Measurements from ENCODE around the gene PATZ1. TPM values are rescaled to one million over a fixed set of nuclear protein-coding genes. Genes with fewer than 3 reads are reported as not detected.

Gene PATZ1
- total RNA-seq, 1 experiment from 2014 or later: 60.5 TPM

- TF ChIP-seq ZNF138 (CRISPR knock-in tag; conservative IDR thresholded peaks at IDR 0.05): no peak
- no peak for TF ChIP-seq TCF7 (CRISPR knock-in tag; IDR thresholded peaks at IDR 0.05; ENCODE audit: low read depth)
- no peak for TF ChIP-seq ESRRA (CRISPR knock-in tag; IDR thresholded peaks at IDR 0.05; ENCODE audit: borderline replicate concordance)
- TF ChIP-seq, protein P1, sequence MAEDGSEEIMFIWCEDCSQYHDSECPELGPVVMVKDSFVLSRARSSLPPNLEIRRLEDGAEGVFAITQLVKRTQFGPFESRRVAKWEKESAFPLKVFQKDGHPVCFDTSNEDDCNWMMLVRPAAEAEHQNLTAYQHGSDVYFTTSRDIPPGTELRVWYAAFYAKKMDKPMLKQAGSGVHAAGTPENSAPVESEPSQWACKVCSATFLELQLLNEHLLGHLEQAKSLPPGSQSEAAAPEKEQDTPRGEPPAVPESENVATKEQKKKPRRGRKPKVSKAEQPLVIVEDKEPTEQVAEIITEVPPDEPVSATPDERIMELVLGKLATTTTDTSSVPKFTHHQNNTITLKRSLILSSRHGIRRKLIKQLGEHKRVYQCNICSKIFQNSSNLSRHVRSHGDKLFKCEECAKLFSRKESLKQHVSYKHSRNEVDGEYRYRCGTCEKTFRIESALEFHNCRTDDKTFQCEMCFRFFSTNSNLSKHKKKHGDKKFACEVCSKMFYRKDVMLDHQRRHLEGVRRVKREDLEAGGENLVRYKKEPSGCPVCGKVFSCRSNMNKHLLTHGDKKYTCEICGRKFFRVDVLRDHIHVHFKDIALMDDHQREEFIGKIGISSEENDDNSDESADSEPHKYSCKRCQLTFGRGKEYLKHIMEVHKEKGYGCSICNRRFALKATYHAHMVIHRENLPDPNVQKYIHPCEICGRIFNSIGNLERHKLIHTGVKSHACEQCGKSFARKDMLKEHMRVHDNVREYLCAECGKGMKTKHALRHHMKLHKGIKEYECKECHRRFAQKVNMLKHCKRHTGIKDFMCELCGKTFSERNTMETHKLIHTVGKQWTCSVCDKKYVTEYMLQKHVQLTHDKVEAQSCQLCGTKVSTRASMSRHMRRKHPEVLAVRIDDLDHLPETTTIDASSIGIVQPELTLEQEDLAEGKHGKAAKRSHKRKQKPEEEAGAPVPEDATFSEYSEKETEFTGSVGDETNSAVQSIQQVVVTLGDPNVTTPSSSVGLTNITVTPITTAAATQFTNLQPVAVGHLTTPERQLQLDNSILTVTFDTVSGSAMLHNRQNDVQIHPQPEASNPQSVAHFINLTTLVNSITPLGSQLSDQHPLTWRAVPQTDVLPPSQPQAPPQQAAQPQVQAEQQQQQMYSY (CRISPR knock-in tag; IDR thresholded peaks at IDR 0.05): no peak
- no peak for TF ChIP-seq CDX4 (CRISPR knock-in tag; IDR thresholded peaks at IDR 0.05; ENCODE audit: borderline replicate concordance)
- TF ChIP-seq FOXK1 (CRISPR knock-in tag; IDR thresholded peaks at IDR 0.05): no peak
- TF ChIP-seq ZNF416 (CRISPR knock-in tag; IDR thresholded peaks at IDR 0.05): no peak
- TF ChIP-seq GABPB1 (CRISPR knock-in tag; IDR thresholded peaks at IDR 0.05): no peak
- TF ChIP-seq, protein P2, sequence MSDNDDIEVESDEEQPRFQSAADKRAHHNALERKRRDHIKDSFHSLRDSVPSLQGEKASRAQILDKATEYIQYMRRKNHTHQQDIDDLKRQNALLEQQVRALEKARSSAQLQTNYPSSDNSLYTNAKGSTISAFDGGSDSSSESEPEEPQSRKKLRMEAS (CRISPR knock-in tag; IDR thresholded peaks at IDR 0.05): no peak
- no peak for TF ChIP-seq NR2C2 (CRISPR knock-in tag; IDR thresholded peaks at IDR 0.05)
- TF ChIP-seq, protein P3, sequence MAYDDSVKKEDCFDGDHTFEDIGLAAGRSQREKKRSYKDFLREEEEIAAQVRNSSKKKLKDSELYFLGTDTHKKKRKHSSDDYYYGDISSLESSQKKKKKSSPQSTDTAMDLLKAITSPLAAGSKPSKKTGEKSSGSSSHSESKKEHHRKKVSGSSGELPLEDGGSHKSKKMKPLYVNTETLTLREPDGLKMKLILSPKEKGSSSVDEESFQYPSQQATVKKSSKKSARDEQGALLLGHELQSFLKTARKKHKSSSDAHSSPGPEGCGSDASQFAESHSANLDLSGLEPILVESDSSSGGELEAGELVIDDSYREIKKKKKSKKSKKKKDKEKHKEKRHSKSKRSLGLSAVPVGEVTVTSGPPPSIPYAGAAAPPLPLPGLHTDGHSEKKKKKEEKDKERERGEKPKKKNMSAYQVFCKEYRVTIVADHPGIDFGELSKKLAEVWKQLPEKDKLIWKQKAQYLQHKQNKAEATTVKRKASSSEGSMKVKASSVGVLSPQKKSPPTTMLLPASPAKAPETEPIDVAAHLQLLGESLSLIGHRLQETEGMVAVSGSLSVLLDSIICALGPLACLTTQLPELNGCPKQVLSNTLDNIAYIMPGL (CRISPR knock-in tag; IDR thresholded peaks at IDR 0.05): no peak
- no peak for TF ChIP-seq ZNF232 (CRISPR knock-in tag; IDR thresholded peaks at IDR 0.05)
- no peak for TF ChIP-seq SOX15 (CRISPR knock-in tag; IDR thresholded peaks at IDR 0.05)
- TF ChIP-seq, protein P4, sequence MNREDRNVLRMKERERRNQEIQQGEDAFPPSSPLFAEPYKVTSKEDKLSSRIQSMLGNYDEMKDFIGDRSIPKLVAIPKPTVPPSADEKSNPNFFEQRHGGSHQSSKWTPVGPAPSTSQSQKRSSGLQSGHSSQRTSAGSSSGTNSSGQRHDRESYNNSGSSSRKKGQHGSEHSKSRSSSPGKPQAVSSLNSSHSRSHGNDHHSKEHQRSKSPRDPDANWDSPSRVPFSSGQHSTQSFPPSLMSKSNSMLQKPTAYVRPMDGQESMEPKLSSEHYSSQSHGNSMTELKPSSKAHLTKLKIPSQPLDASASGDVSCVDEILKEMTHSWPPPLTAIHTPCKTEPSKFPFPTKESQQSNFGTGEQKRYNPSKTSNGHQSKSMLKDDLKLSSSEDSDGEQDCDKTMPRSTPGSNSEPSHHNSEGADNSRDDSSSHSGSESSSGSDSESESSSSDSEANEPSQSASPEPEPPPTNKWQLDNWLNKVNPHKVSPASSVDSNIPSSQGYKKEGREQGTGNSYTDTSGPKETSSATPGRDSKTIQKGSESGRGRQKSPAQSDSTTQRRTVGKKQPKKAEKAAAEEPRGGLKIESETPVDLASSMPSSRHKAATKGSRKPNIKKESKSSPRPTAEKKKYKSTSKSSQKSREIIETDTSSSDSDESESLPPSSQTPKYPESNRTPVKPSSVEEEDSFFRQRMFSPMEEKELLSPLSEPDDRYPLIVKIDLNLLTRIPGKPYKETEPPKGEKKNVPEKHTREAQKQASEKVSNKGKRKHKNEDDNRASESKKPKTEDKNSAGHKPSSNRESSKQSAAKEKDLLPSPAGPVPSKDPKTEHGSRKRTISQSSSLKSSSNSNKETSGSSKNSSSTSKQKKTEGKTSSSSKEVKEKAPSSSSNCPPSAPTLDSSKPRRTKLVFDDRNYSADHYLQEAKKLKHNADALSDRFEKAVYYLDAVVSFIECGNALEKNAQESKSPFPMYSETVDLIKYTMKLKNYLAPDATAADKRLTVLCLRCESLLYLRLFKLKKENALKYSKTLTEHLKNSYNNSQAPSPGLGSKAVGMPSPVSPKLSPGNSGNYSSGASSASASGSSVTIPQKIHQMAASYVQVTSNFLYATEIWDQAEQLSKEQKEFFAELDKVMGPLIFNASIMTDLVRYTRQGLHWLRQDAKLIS (CRISPR knock-in tag; IDR thresholded peaks at IDR 0.05; ENCODE audit: borderline replicate concordance): no peak
- TF ChIP-seq, protein P5, sequence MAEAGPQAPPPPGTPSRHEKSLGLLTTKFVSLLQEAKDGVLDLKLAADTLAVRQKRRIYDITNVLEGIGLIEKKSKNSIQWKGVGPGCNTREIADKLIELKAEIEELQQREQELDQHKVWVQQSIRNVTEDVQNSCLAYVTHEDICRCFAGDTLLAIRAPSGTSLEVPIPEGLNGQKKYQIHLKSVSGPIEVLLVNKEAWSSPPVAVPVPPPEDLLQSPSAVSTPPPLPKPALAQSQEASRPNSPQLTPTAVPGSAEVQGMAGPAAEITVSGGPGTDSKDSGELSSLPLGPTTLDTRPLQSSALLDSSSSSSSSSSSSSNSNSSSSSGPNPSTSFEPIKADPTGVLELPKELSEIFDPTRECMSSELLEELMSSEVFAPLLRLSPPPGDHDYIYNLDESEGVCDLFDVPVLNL (CRISPR knock-in tag; IDR thresholded peaks at IDR 0.05; ENCODE audit: borderline replicate concordance, low read depth): no peak
- no peak for TF ChIP-seq GRHL2 (CRISPR knock-in tag; IDR thresholded peaks at IDR 0.05; ENCODE audit: insufficient replicate concordance, severe bottlenecking)
- TF ChIP-seq SP1 (CRISPR knock-in tag; conservative IDR thresholded peaks at IDR 0.05): no peak
- peaks cover 3% of the 10 kb centered on the region for H3K4me1 Mint-ChIP-seq
- H3K27ac Mint-ChIP-seq: no peak overlapping the region
- ChIA-PET POLR2A (no interaction called here), CTCF (interaction anchor here (0.6 kb wide), 1 partner anchor 63 kb away, joined by 3 read pairs; no protein-coding TSS in a partner anchor)
- peaks cover 38% of the 10 kb centered on the region for H3K36me3 Mint-ChIP-seq
- DNase-seq (ENCODE audit: low spot score) (no peak), ATAC-seq (no peak)
- H3K4me3 Mint-ChIP-seq: no peak overlapping the region
- H3K9me3 Mint-ChIP-seq: no peaks in the 10 kb centered on the region
- no peaks in the 10 kb centered on the region for H3K27me3 Mint-ChIP-seq (ENCODE audit: low read depth)
Observed at GRCh38 chr22:31276426-31277167, 69.5 kb downstream of the PATZ1 start.

Other genes starting within 250 kb of the PATZ1 start
- gene SELENOM, start 238.8 kb downstream of the PATZ1 start, total RNA-seq (2021): 16.3 to 24.6 TPM (median 22.6 TPM) in 3 replicates
- 6.2 to 9.0 TPM (median 7.7 TPM) in 3 replicates for gene INPP5J, start 223.4 kb downstream of the PATZ1 start, total RNA-seq (2021)
- 14.7 to 18.3 TPM (median 15.1 TPM) in 3 replicates for gene PLA2G3, start 205.8 kb downstream of the PATZ1 start, total RNA-seq (2021)
- gene RNF185, start 186.2 kb downstream of the PATZ1 start, total RNA-seq (2021): 18.0 to 19.8 TPM (median 18.0 TPM) in 3 replicates
- 33.1 to 42.8 TPM (median 33.6 TPM) in 3 replicates for gene LIMK2, start 134.0 kb downstream of the PATZ1 start, total RNA-seq (2021)
- 1.6 to 2.1 TPM (median 2.0 TPM) in 3 replicates for gene PIK3IP1, start 53.9 kb downstream of the PATZ1 start, total RNA-seq (2021)
- 60.4 to 79.2 TPM (median 64.0 TPM) in 3 replicates for gene DRG1, start 53.3 kb upstream of the PATZ1 start, total RNA-seq (2021)
- 19.7 to 23.6 TPM (median 22.8 TPM) in 3 replicates for gene EIF4ENIF1, start 143.5 kb upstream of the PATZ1 start, total RNA-seq (2021)
- gene SFI1, start 150.2 kb upstream of the PATZ1 start, total RNA-seq (2021): 37.9 to 43.6 TPM (median 38.7 TPM) in 3 replicates

Data from WTC11 (cell line).